Hepatocyte (in vitro differentiated cells): ENCODE data around the gene RIC8A.

ENCODE experiments used
- CTCF ChIP-seq: fragments of 200-600 bp; sonication (generic); IDR thresholded peaks from 2 replicates; pipeline ENCODE4 v1.5.1; 2016; ENCODE audit warnings: antibody characterized with exemption, mild to moderate bottlenecking; ENCODE audit not compliant: poor library complexity
- EZH2phosphoT487 ChIP-seq: fragments of 200-600 bp; sonication (generic); IDR thresholded peaks from one replicate; pipeline ENCODE4 v1.6.1; 2018; ENCODE audit warnings: antibody characterized with exemption, mild to moderate bottlenecking, low read depth, moderate library complexity; ENCODE audit not compliant: unreplicated experiment, severe bottlenecking

DNA sequence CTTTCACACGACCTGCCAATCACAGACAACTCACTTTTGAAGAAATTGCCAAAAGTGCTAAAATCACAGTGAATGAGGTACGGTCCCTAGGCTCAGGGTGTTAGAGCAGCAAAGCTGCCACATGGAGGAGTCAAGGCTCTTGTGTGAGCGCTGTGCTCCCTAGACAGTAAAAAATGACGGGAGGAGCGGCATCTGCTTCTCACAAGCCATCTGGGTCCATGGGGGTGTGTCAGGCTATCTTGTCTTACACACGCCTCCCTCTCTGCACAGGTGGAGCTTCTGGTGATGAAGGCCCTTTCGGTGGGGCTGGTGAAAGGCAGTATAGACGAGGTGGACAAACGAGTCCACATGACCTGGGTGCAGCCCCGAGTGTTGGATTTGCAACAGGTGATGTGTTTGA is 44.0 kb downstream of the RIC8A start:
- TF ChIP-seq CTCF (no peak), EZH2phosphoT487 (no peak)
